ENCODE data around the gene FMN1.

The FMN1 gene

GRCh38 chr15:32819448-32819847 is 375.1 kb downstream of the FMN1 start:
- DNase-seq (ENCODE audit: low read depth), result no peak
- in situ Hi-C loops (cut with HindIII; ENCODE audit: low sequenced_read_pairs), result no loop called here
- H3K4me3 ChIP-seq (ENCODE audit: low read depth, low read length), result no peak overlapping the region
- TF ChIP-seq CTCF (IDR thresholded peaks at IDR 0.05; ENCODE audit: low read depth, low read length, missing control alignments), result no peak

- H3K4me3 ChIP-seq (ENCODE audit: low read depth, low read length), result no peak overlapping the region
- no peak for TF ChIP-seq CTCF (IDR thresholded peaks at IDR 0.05; ENCODE audit: low read depth, low read length, missing control alignments)
- peak; percentile 64 for DNase-seq (ENCODE audit: low read depth)
- in situ Hi-C loops (cut with HindIII; ENCODE audit: low sequenced_read_pairs), result no loop called here
These were observed 375.6 kb downstream of the FMN1 start for GRCh38 chr15:32818758-32819447.

GRCh38 chr15:32817577-32817976 is 376.9 kb downstream of the FMN1 start:
- H3K4me3 ChIP-seq (ENCODE audit: low read depth, low read length), result no peak overlapping the region
- no peak for TF ChIP-seq CTCF (IDR thresholded peaks at IDR 0.05; ENCODE audit: low read depth, low read length, missing control alignments)
- DNase-seq (ENCODE audit: low read depth), result no peak
- in situ Hi-C loops (cut with HindIII; ENCODE audit: low sequenced_read_pairs), result no loop called here

GRCh38 chr15:32807331-32807730 is 387.2 kb downstream of the FMN1 start:
- in situ Hi-C loops (cut with HindIII; ENCODE audit: low sequenced_read_pairs), result loop anchor here (5.0 kb wide), 1 partner anchor 70 kb away; no protein-coding TSS in a partner anchor
- no peak overlapping the region for H3K4me3 ChIP-seq (ENCODE audit: low read depth, low read length)
- no peak for TF ChIP-seq CTCF (IDR thresholded peaks at IDR 0.05; ENCODE audit: low read depth, low read length, missing control alignments)
- DNase-seq (ENCODE audit: low read depth), result no peak

- TF ChIP-seq CTCF (IDR thresholded peaks at IDR 0.05; ENCODE audit: low read depth, low read length, missing control alignments), result no peak
- DNase-seq (ENCODE audit: low read depth), result no peak
- no peak overlapping the region for H3K4me3 ChIP-seq (ENCODE audit: low read depth, low read length)
- in situ Hi-C loops (cut with HindIII; ENCODE audit: low sequenced_read_pairs), result no loop called here
These were observed 390.9 kb downstream of the FMN1 start for GRCh38 chr15:32803631-32804030.

GRCh38 chr15:32802286-32802936 is 392.1 kb downstream of the FMN1 start:
- no peak for TF ChIP-seq CTCF (IDR thresholded peaks at IDR 0.05; ENCODE audit: low read depth, low read length, missing control alignments)
- DNase-seq (ENCODE audit: low read depth), result peak; percentile 96
- in situ Hi-C loops (cut with HindIII; ENCODE audit: low sequenced_read_pairs), result no loop called here
- no peak overlapping the region for H3K4me3 ChIP-seq (ENCODE audit: low read depth, low read length)

All from astrocyte of the cerebellum (primary cell).